ENCODE data around the gene THEM5.

- TF ChIP-seq SUZ12 (IDR thresholded peaks at IDR 0.05) (no peak), SP1 (IDR thresholded peaks at IDR 0.05) (no peak), L3MBTL2 (conservative IDR thresholded peaks at IDR 0.05) (no peak), FOXM1 (IDR thresholded peaks at IDR 0.05; ENCODE audit: borderline replicate concordance) (no peak)
Measured at GRCh38 chr1:151825751-151826660, 27.5 kb downstream of the THEM5 start.
